ENCODE results near the gene CTNNA1. TPM values are rescaled to one million over a fixed set of nuclear protein-coding genes. Genes with fewer than 3 reads are reported as not detected.

Gene CTNNA1
- total and polyA plus RNA-seq, 9 of the 15 experiments (the other 6 are each of a cell fraction or from before 2014, with no cell fraction given), result 29.6 to 117 (median 89.1) TPM

- TF ChIP-seq REST (IDR thresholded peaks at IDR 0.05; ENCODE audit: borderline replicate concordance) (peak; percentile 18; the same call in 1 of the 2 replicates), REST (CRISPR knock-in tag; IDR thresholded peaks at IDR 0.05; ENCODE audit: low read depth) (no peak), EGR1 (conservative IDR thresholded peaks at IDR 0.05) (peak; percentile 17; the same call in 1 of the 2 replicates), ZNF24 (IDR thresholded peaks at IDR 0.05) (0 out of 2 replicates have a peak, but pooled peaks have one; percentile 15)
Measured at GRCh38 chr5:138725153-138725817, 27.9 kb upstream of the CTNNA1 start (continued).

Data from K562 (cell line).